H1 (cell line): ENCODE data around the gene RAB5B. TPM values are rescaled to one million over a fixed set of nuclear protein-coding genes. Genes with fewer than 3 reads are reported as not detected.

ENCODE experiments used
- ASH2L ChIP-seq: fragments of 200-600, 300-600 bp; sonication (generic); IDR thresholded peaks from one replicate; pipeline ENCODE4 v1.7.1; 2017; ENCODE audit warnings: low read length
- GTF2F1 ChIP-seq: IDR thresholded peaks from 2 replicates; pipeline ENCODE4 v1.6.1; 2012; ENCODE audit warnings: low read depth, low read length, improper control_type of control experiment, borderline replicate concordance
- JUN ChIP-seq: IDR thresholded peaks from 2 replicates; pipeline ENCODE4 v1.6.1; 2011; ENCODE audit warnings: low read depth, mild to moderate bottlenecking, improper control_type of control experiment, low read length
- JUND ChIP-seq: IDR thresholded peaks from 2 replicates; pipeline ENCODE4 v1.6.1; 2011; ENCODE audit warnings: mild to moderate bottlenecking, improper control_type of control experiment, low read length
- POLR2AphosphoS5 ChIP-seq: IDR thresholded peaks from 2 replicates; pipeline ENCODE4 v1.6.1; 2011; ENCODE audit warnings: low read depth, low read length
- RNF2 ChIP-seq: fragments of 200-900, 300-1000 bp; sonication (generic); IDR thresholded peaks from 2 replicates; pipeline ENCODE4 v1.7.1; 2016; ENCODE audit warnings: borderline replicate concordance, low read depth, mild to moderate bottlenecking, antibody characterized with exemption, low read length; ENCODE audit not compliant: poor library complexity, severe bottlenecking; ENCODE audit errors: missing control alignments
- SIN3A ChIP-seq, 2 experiments: IDR thresholded peaks in 1 of 2; conservative IDR thresholded peaks in 1 of 2; 2 replicates each; pipeline ENCODE4 v1.6.1; 2011 to 2012; ENCODE audit warnings: low read length in 2 of 2, improper control_type of control experiment in 1 of 2, low read depth in 1 of 2, mild to moderate bottlenecking in 1 of 2
- SIX5 ChIP-seq: IDR thresholded peaks from 2 replicates; pipeline ENCODE4 v1.6.1; 2011; ENCODE audit warnings: mild to moderate bottlenecking, low read depth, low read length
- SP2 ChIP-seq: IDR thresholded peaks from 2 replicates; pipeline ENCODE4 v1.6.1; 2012; ENCODE audit warnings: mild to moderate bottlenecking, low read length, inconsistent platforms
- SP4 ChIP-seq: IDR thresholded peaks from 2 replicates; pipeline ENCODE4 v1.6.1; 2012; ENCODE audit warnings: low read length, inconsistent platforms
- SRF ChIP-seq: IDR thresholded peaks from 2 replicates; pipeline ENCODE4 v1.6.1; 2011; ENCODE audit warnings: mild to moderate bottlenecking, low read depth, low read length, moderate library complexity
- SUZ12 ChIP-seq: fragments of 200-600 bp; sonication (generic); IDR thresholded peaks from 2 replicates; pipeline ENCODE4 v1.6.1; 2012; ENCODE audit warnings: mild to moderate bottlenecking, inconsistent platforms, low read length, moderate library complexity, mixed read lengths
- TBP ChIP-seq: IDR thresholded peaks from 2 replicates; pipeline ENCODE4 v1.6.1; 2011; ENCODE audit warnings: low read depth, low read length, improper control_type of control experiment
- TCF12 ChIP-seq: IDR thresholded peaks from 2 replicates; pipeline ENCODE4 v1.6.1; 2011; ENCODE audit warnings: low read depth, mild to moderate bottlenecking, low read length
- polyA plus RNA-seq, 7 experiments: library from polyadenylated mRNA; depleted of rRNA in 3 of 7; stranded (reverse) in 5 of 7; unstranded in 2 of 7; fragments of >200 nt in 5 of 7; fragments of 200-250 nt in 2 of 7; gene quantifications; 1 replicate in 5 of 7; 2 replicates in 1 of 7; 4 replicates in 1 of 7; pipeline versions ENCODE4 v1.2.1 to v1.2.3, GENCODE V29; 2011 to 2013; ENCODE audit warnings: missing spikeins in 2 of 7, mixed read lengths in 2 of 7
- total RNA-seq: library from RNA; stranded (reverse); fragmentation: NEBNext Ultra II Directional; extraction: Animal tissue kit (Norgen Biotek cat#: 25700); gene quantifications from 2 replicates; pipeline ENCODE4 v1.2.1, GENCODE V29; 2021
- TF ChIP-seq, protein P1 (sequence below): IDR thresholded peaks from 2 replicates; pipeline ENCODE4 v1.6.1; 2011; ENCODE audit warnings: low read depth, mild to moderate bottlenecking, low read length; ENCODE audit not compliant: insufficient read depth
- TF ChIP-seq, protein P2 (sequence below): IDR thresholded peaks from 2 replicates; pipeline ENCODE4 v1.6.1; 2012; ENCODE audit warnings: inconsistent platforms

RAB5B gene
- total and polyA plus RNA-seq, 2 of the 8 experiments (the other 6 are each of a cell fraction or from before 2014, with no cell fraction given), result 56.7 to 62.4 TPM

DNA sequence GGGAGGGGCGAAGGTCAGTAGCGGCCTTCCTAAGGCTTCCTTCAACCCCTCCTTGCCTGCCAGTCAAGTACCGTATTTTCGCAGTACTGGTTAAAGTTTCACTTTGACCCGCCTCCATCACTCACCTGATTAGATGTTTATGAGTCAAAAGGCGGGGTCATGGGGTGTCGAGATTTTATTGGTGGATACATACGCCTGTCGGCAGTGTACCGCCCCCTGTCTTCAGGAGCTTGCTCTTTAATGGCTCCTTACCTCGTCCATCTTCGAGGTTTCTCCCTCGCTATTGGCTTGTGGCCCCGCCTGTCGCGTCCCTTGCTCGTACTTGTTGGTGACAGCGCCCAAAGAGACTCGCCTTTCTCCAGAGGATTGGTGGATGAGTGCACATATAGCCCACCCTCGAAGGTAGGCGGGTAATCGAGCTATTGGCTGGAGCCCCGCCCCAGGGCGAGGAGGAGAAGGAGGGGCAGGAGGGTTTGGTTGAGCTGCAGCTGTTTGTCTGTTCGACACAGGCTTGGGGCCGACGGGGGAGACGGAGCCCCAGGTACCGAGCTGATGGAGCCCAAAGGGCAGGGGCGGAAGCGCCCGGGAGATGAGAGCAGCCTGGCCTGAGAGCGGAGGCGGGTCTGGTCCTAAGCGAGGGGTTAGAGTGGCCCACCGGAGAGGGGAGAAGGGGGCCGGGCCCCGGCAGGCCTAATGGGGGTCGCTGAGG lies at the start of gene RAB5B (continued):
- TF ChIP-seq RNF2 (no peak), SIX5 (no peak), POLR2AphosphoS5 (peak; percentile 89), SP2 (peak; percentile 100), TCF12 (no peak), ASH2L (no peak), JUN (no peak), SRF (no peak), SUZ12 (no peak), SIN3A (conservative IDR thresholded peaks at IDR 0.05 in 1 of 2, IDR thresholded peaks at IDR 0.05 in 1 of 2; ENCODE audit: low read depth in 1 of 2, low read length in 2 of 2) (peak; percentile 97), GTF2F1 (0 out of 2 replicates have a peak, but pooled peaks have one; percentile 45), SP4 (peak; percentile 98), TBP (peak; percentile 94), JUND (no peak; the same call in 1 of the 2 replicates)
- TF ChIP-seq, protein P1, sequence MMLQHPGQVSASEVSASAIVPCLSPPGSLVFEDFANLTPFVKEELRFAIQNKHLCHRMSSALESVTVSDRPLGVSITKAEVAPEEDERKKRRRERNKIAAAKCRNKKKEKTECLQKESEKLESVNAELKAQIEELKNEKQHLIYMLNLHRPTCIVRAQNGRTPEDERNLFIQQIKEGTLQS, result no peak
- TF ChIP-seq, protein P2, sequence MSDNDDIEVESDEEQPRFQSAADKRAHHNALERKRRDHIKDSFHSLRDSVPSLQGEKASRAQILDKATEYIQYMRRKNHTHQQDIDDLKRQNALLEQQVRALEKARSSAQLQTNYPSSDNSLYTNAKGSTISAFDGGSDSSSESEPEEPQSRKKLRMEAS, result no peak; the same call in none of the 2 replicates
